ENCODE data around the gene HMCN2. TPM values are rescaled to one million over a fixed set of nuclear protein-coding genes. Genes with fewer than 3 reads are reported as not detected.

HMCN2 gene
- polyA plus RNA-seq, 1 of the 3 experiments (the other 2 are of a cell fraction), result 0.15 TPM

DNA sequence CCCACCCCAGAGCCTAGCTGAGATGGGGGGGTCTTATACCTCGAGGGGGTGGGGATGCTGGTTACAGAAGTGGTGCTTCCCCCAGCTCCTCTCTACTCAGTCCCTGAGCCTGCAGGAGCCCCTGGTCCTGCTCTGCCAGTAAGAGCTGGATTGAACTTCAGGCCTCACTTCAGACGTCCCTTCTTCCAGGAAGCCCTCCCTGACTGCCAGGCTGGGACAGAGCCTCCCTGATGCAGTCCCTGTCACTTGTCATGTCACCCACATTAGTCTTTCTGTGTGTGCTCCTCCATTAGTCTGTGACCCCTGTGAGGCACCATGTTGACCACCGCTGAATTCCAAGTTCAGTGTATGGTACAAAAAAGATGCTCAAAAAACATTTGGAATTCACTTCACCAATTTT, 100.5 kb downstream of the HMCN2 start:
- Histone ChIP-seq H3K36me3 (replicated peaks in 1 of 2; ENCODE audit: control insufficient read depth in 1 of 2, insufficient read depth in 2 of 2, low read length in 1 of 2) (no peaks in the 10 kb centered on the region), H3K4me3 (ENCODE audit: low read depth in 2 of 2, low read length in 1 of 2) (no peak overlapping the region), H3K27me3 (ENCODE audit: insufficient read depth) (no peaks in the 10 kb centered on the region), H3K79me2 (ENCODE audit: insufficient read depth) (no peaks in the 10 kb centered on the region), H3K9me2 (no peaks in the 10 kb centered on the region), H3F3A (replicated peaks; ENCODE audit: insufficient read depth) (no peaks in the 10 kb centered on the region), H3K4me1 (ENCODE audit: control insufficient read depth in 1 of 2, insufficient read depth in 2 of 2, low read depth in 1 of 2, low read length in 1 of 2) (no peaks in the 10 kb centered on the region; a peak in 1 of 4 replicates), H3K27ac (ENCODE audit: low read depth in 2 of 2, low read length in 1 of 2) (no peak overlapping the region), H4K20me1 (ENCODE audit: insufficient read depth) (no peaks in the 10 kb centered on the region), H3K4me2 (no peak overlapping the region), H2AFZ (ENCODE audit: low read depth) (no peak overlapping the region), H3K9ac (no peak overlapping the region), H3K9me3 (no peaks in the 10 kb centered on the region)
- 63% methylated on average over 3 of the region's 3 CpGs for WGBS (ENCODE audit: low lambda C conversion rate)
- POLR2A ChIA-PET, result no interaction called here
- no peak for DNase-seq
- CTCF ChIA-PET, result interaction anchor here (2.2 kb wide), 1 partner anchor 22 kb away, joined by 8 read pairs; no protein-coding TSS in a partner anchor
- no peak for TF ChIP-seq RAD21 (IDR thresholded peaks at IDR 0.05; ENCODE audit: low read length)
- no peak for TF ChIP-seq YY1 (IDR thresholded peaks at IDR 0.05; ENCODE audit: low read depth)

GRCh38 chr9:130366888-130367550, 101.5 kb downstream of the HMCN2 start:
- no peak overlapping the region for H3K27ac ChIP-seq (ENCODE audit: low read depth in 2 of 2, low read length in 1 of 2)
- TF ChIP-seq REST (IDR thresholded peaks at IDR 0.05; ENCODE audit: low read depth, low read length), result no peak
- no peak overlapping the region for H3K4me3 ChIP-seq (ENCODE audit: low read depth in 2 of 2, low read length in 1 of 2)
- DNase-seq, result no peak
- no peaks in the 10 kb centered on the region for H3K79me2 ChIP-seq (ENCODE audit: insufficient read depth)
- H3K9me2 ChIP-seq, result no peaks in the 10 kb centered on the region
- H3K27me3 ChIP-seq (ENCODE audit: insufficient read depth), result no peaks in the 10 kb centered on the region
- H3F3A ChIP-seq (replicated peaks; ENCODE audit: insufficient read depth), result no peaks in the 10 kb centered on the region
- WGBS (ENCODE audit: low lambda C conversion rate), result 73% methylated on average over 8 of the region's 8 CpGs
- H4K20me1 ChIP-seq (ENCODE audit: insufficient read depth), result no peaks in the 10 kb centered on the region
- no peaks in the 10 kb centered on the region for H3K36me3 ChIP-seq (replicated peaks in 1 of 2; ENCODE audit: control insufficient read depth in 1 of 2, insufficient read depth in 2 of 2, low read length in 1 of 2)
- no peak overlapping the region for H2AFZ ChIP-seq (ENCODE audit: low read depth)
- no peaks in the 10 kb centered on the region for H3K9me3 ChIP-seq
- no peak overlapping the region for H3K9ac ChIP-seq
- ChIA-PET POLR2A (no interaction called here), CTCF (interaction anchor here (1.4 to 2.2 kb wide), 2 partner anchors 8 to 23 kb away, joined by 3 to 8 read pairs; no protein-coding TSS in a partner anchor)
- no peaks in the 10 kb centered on the region; a peak in 1 of 4 replicates for H3K4me1 ChIP-seq (ENCODE audit: control insufficient read depth in 1 of 2, insufficient read depth in 2 of 2, low read depth in 1 of 2, low read length in 1 of 2)
- no peak overlapping the region for H3K4me2 ChIP-seq

DNA sequence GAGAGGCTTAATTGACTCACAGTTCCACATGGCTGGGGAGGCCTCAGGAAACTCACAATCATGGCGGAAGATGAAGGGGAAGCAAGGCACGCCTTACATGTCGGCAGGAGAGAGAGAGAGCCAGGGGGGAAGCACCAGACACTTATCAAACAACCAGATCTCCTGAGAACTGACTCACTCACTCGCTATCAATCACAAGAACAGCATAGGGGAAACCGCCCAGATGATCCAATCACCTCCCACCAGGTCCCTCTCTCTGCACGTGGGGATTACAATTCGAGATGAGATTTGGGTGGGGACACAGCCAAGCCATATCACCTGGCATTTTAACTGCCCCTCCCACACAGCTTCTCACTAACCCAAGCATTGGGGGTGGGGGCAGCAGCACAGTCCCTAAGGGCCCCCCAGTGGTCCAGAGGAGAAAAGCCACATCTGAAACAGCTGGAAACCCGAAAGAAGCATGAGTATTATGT, 103.1 kb downstream of the HMCN2 start:
- TF ChIP-seq CTCF (IDR thresholded peaks at IDR 0.05) (peak; percentile 21), RAD21 (IDR thresholded peaks at IDR 0.05; ENCODE audit: low read length) (peak; percentile 28; the same call in 1 of the 2 replicates), IRF3 (IDR thresholded peaks at IDR 0.05; ENCODE audit: low read depth, low read length) (no peak)
- TF ChIP-seq, protein P1, sequence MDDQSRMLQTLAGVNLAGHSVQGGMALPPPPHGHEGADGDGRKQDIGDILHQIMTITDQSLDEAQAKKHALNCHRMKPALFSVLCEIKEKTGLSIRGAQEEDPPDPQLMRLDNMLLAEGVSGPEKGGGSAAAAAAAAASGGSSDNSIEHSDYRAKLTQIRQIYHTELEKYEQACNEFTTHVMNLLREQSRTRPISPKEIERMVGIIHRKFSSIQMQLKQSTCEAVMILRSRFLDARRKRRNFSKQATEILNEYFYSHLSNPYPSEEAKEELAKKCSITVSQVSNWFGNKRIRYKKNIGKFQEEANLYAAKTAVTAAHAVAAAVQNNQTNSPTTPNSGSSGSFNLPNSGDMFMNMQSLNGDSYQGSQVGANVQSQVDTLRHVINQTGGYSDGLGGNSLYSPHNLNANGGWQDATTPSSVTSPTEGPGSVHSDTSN (IDR thresholded peaks at IDR 0.05), result peak; percentile 49; the same call in 1 of the 2 replicates
- H3K4me1 ChIP-seq (ENCODE audit: control insufficient read depth in 1 of 2, insufficient read depth in 2 of 2, low read depth in 1 of 2, low read length in 1 of 2), result no peaks in the 10 kb centered on the region; a peak in 1 of 4 replicates
- H3K9me3 ChIP-seq, result no peaks in the 10 kb centered on the region
- DNase-seq, result no peak
- no peak overlapping the region for H3K9ac ChIP-seq
- no peaks in the 10 kb centered on the region for H3F3A ChIP-seq (replicated peaks; ENCODE audit: insufficient read depth)
- no peak overlapping the region for H3K4me3 ChIP-seq (ENCODE audit: low read depth in 2 of 2, low read length in 1 of 2)
- no peak overlapping the region for H2AFZ ChIP-seq (ENCODE audit: low read depth)
- H3K27ac ChIP-seq (ENCODE audit: low read depth in 2 of 2, low read length in 1 of 2), result no peak overlapping the region
- ChIA-PET CTCF (interaction anchor here (1.1 to 1.9 kb wide), 4 partner anchors 10 to 25 kb away, joined by 3 to 5 read pairs (median 4); no protein-coding TSS in a partner anchor), POLR2A (no interaction called here)
- no peaks in the 10 kb centered on the region for H4K20me1 ChIP-seq (ENCODE audit: insufficient read depth)
- no peaks in the 10 kb centered on the region for H3K79me2 ChIP-seq (ENCODE audit: insufficient read depth)
- no peaks in the 10 kb centered on the region for H3K36me3 ChIP-seq (replicated peaks in 1 of 2; ENCODE audit: control insufficient read depth in 1 of 2, insufficient read depth in 2 of 2, low read length in 1 of 2)
- 54% methylated on average over 8 of the region's 8 CpGs for WGBS (ENCODE audit: low lambda C conversion rate)
- H3K9me2 ChIP-seq, result no peaks in the 10 kb centered on the region
- no peaks in the 10 kb centered on the region for H3K27me3 ChIP-seq (ENCODE audit: insufficient read depth)
- H3K4me2 ChIP-seq, result no peak overlapping the region
